Muscle of arm (tissue), 12 donors: ENCODE measurements around the gene COL11A2. TPM values are rescaled to one million over a fixed set of nuclear protein-coding genes. Genes with fewer than 3 reads are reported as not detected.

ENCODE experiments used
- DNase-seq: peaks from one replicate; pipeline ENCODE4 v3.0.0-alpha.2; 2013
- polyA plus RNA-seq, 12 donors: library from polyadenylated mRNA; unstranded; fragments of 120-200 nt; gene quantifications; one replicate each; pipeline ENCODE4 v1.2.1, GENCODE V29; 2013; ENCODE audit not compliant: insufficient read length in 12 of 12

COL11A2 gene
- polyA plus RNA-seq, 12 donors, result 32.4 to 120 (median 49.2) TPM; not detected in 1

DNA sequence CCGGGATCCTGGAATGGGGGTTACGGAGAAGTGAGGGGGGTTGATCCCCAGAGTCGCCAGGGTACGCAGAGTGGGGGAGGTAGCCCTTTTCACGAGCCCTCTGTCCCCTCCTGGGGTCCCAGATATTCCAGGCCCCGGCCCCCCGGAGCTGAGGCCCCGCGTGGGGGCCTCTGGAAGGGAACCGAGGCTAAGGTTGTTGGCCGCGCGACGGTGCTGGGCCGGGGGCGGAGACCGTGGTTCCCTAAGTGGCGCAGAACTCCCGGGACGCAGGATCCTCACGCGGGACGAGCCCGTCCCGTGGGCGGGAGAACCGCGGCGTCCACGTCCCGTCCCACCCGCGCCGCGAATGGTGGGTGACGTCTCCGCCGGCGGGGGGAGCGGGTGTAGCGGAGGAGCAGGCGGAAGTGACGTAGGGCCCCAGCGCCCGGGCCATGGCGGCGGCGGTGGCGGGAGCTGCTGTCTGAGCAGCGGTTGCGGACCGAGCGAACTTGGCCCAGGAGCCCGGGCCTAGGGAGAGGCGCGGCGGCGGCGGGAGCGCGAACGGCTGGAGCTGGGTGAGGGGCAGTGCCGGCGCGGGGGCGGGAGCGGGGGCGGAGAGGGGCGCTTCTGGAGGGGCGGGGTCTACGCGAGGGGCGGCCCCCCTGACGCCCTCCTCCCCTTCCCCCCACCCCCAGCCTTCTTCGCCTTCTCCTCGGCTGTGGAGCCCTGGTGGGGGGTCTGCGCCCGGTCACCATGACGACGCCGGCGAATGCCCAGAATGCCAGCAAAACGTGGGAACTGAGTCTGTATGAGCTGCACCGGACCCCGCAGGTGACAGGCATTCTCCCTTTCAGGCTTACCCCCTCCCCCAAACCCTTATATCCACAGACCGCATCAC lies 16.1 kb upstream of the COL11A2 start, which contains the start of gene RING1:
RING1 (plus strand) TSS at position 410 of the 877 bp plus-strand sequence; CDS start at position 733, 323 bp downstream.
- DNase-seq, result peak; percentile 87

DNA sequence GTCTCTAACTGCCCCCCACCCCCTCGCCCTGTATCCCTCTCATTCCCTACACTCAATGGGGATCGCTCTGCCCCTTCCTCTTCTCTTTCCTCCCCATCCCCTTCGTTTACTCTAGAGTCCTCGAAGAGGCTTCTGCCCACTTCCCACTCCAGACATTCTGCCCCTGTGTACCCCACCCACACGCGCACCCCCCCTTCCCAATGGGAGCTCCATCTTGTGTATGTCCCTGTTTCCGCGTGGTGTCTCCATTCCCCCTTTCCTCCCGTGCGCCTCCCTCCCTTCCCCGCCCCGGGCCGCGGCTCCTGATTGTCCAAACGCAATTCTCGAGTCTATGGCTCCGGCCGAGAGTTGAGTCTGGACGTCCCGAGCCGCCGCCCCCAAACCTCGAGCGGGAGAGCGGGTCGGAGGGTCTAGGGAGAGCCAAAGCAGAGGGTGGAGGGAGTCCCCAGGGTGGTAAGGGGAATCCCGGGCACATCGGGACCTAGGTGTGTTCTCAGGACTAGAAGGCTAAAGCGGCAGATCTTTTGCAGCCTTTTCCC lies 15.4 kb upstream of the COL11A2 start:
- DNase-seq, result peak; percentile 71

DNA sequence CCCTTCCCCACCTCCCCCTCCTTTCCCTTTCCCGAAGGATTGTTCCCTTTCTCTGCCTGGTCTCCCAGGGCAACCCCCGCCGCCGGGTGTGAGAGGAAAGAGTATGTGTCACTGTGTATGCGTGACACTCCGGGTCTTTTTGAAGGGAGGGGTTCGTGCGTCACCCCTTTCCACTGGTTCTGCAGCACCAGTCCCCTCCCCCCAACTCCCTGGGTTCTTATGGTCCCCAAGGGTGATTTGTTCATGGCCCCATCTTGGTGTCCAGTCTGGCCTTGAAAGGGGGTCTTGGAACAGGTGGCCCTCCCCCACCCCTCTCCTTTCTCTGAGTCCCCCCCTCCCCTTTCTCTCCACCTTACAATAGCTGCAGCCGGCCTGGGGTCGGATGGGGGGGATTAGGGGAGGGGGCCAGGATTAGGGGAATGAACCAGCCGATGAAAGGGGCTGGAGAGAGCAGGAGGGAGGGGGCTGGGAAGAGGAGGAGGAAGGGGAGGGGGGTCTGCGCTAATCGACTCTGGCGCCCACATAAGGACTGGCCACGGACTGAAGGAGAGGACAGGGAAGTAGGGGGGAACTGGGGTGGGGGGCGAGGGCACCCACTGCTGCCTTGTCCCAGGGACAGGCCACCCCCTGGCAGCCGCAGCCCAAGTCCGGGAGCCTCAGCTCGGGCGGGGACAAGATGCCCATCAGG lies 14.7 kb upstream of the COL11A2 start:
- no peak for DNase-seq

DNA sequence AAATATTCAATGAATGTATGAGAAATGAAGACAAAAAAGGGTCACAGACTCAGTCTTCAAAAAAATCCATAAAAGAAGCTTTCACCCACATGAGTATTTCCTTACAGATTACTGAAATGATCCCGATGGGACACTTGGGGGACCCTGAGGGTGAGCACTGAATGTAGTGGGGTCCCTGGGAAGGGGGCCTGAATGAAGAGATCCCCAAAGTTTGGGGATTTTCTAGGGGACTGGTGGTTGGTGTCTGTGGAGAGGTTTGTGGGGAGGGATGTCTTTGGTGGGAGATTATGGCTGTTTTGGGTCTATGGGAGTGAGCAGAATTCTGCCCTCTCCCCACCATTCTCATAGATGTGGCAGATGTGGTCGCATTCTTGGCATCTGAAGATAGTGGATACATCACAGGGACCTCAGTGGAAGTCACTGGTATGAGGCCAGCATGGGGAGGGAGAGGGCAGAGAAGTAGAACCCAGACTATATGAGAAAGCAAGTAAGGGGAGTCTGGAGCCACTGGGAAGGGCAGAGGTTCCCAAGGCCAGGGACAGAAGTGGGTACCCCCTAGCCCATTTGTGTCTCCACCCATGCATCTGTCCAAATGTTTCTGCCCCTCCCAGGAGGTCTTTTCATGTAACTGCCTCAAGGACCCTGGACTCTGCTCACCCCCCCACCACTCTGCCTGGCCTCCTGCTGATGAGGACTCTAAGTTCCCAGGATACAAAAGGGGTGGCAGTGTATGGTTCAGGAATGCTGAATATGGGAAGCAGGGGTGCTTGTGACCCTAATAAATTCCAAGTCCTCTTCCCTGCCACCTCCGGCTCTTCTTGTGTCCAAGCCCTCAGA lies 14.0 kb upstream of the COL11A2 start:
- no peak for DNase-seq

DNA sequence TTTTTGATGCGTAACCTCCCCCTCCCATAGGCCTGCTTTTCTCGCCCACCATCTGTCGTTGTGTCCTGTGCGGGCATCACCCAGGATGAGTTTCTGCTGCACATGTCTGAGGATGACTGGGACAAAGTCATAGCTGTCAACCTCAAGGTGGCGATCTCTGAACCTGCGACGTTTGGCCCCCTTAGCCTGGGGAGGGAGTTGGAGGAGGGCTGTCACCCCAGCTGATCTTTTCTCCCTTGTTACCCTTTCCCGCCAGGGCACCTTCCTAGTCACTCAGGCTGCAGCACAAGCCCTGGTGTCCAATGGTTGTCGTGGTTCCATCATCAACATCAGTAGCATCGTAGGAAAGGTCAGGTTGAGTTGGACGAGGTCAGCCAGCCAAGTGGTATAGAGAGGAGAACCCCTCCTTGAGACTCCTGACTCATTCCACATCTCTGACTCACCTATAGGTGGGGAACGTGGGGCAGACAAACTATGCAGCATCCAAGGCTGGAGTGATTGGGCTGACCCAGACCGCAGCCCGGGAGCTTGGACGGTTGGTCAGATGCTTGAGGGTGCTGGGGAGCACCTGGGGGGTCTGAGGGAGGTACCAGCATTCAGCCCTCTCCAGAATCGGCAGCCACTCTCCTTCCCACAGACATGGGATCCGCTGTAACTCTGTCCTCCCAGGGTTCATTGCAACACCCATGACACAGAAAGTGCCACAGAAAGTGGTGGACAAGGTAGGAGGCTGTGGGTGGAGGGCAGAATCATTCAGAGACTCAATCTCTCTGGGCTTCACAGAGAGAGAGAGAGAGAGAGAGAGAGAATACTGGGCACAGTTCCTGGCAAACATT lies 13.1 kb upstream of the COL11A2 start:
- DNase-seq, result no peak

DNA sequence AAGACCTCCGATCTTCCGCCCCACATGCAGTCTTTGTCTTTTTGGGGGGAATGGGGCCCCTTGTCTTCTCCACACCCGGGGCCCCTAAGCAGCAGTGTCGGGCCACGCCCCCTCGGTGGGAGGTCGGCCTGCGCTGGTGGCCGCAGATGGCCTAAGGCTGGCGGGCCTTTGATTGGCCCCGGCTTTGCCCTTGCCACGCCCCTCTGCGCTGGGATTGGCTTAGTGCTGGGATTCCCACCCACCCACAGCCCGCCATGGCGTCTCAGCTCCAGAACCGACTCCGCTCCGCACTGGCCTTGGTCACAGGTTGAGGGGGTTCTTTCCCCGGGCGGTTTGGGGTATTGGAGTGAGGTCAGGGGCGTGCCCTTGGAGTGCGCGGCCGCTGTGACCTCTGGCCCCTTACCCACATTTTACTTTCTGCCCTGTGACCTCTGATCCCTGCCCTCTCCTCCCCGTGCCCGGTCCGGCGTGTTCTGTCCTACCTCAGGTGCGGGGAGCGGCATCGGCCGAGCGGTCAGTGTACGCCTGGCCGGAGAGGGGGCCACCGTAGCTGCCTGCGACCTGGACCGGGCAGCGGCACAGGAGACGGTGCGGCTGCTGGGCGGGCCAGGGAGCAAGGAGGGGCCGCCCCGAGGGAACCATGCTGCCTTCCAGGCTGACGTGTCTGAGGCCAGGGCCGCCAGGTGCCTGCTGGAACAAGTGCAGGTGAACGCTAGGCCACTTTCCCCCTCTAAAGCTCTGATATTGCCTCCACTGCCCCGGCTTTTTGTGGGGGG lies 12.3 kb upstream of the COL11A2 start, which contains the start of gene HSD17B8:
HSD17B8 (plus strand) TSS at position 241 of the 776 bp plus-strand sequence; CDS start at position 255, 14 bp downstream.
- DNase-seq, result peak; percentile 92

DNA sequence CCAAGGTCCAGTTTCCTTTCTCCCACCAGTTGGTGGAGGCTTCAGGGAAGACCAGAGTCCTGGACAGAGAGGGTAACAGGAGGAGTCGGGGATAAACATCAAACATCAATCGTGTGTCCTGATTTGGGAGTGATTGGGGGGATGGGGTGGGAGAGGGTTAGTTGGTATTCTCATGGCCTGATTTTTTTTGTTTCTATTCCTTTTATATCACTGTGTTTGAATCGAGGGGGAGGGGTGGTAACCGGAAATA lies 11.8 kb upstream of the COL11A2 start:
- DNase-seq, result no peak

DNA sequence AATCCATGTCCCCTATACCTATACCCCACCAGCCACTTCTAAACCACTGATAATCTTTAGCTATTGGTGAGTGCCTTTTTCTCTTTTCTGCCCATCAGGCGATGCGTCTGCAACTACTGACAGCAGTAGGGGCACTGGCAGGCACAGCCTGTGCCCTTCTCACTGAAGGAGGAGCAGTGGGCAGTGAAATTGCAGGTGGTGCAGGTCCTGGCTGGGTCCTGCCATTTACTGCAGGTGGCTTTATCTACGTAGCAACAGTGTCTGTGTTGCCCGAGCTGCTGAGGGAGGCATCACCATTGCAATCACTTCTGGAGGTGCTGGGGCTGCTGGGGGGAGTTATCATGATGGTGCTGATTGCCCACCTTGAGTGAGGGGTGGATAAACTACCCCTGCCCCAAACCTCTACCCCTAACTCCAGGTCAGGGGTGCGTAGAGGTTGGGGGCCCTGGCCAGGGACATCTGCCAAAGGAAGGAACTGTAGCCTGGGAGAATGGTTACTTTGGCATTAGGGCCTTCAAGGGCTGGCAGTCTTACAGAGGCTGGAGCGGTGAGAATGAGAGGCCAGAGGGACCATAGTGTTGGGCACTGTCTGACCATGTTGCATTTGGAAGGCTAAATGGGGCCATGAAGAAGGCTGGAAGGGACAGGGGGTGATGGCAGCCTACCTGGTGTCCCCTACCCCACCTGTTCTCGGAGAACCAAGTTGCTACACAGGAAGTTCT lies 11.3 kb upstream of the COL11A2 start:
- DNase-seq, result no peak

DNA sequence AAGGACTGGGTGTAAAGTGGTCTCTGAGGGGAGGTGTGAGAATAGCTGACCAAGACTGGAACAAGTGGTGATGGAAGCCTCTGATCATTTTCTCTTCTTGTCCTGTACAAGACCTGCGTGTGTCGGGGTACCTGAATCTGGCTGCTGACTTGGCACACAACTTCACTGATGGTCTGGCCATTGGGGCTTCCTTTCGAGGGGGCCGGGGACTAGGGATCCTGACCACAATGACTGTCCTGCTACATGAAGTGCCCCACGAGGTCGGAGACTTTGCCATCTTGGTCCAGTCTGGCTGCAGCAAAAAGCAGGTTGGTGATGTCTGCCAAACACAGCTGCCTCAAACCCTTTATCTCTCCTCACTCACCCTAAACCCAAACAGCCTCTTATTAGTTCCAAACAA lies 10.5 kb upstream of the COL11A2 start:
- DNase-seq, result no peak

DNA sequence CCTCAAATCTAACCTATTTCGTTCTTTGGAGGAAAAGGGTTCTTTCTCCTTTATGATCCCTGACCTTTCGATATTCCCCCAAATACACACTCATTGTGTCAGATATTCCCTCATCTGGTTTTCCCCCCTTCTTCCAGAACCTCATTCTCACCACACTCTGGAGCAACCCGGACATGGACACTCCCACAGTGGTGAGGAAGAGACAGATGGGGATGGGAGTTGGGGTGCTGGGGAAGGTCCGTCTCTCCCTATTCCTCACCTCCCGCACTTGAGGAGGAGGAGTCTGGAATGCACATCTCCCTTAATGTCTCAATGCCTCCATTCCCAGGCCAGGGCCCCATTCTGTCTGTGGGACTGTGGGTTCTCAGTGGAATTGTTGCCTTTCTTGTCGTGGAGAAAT lies 9.7 kb upstream of the COL11A2 start:
- no peak for DNase-seq

DNA sequence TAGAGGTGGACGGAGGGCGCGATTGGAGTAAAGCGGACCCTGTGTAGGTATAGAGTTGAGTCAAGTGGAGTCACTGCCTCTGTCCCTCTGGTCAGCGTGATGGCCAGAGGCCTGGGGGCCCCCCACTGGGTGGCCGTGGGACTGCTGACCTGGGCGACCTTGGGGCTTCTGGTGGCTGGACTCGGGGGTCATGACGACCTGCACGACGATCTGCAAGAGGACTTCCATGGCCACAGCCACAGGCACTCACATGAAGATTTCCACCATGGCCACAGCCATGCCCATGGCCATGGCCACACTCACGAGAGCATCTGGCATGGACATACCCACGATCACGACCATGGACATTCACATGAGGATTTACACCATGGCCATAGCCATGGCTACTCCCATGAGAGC lies 8.9 kb upstream of the COL11A2 start:
- DNase-seq, result no peak

DNA sequence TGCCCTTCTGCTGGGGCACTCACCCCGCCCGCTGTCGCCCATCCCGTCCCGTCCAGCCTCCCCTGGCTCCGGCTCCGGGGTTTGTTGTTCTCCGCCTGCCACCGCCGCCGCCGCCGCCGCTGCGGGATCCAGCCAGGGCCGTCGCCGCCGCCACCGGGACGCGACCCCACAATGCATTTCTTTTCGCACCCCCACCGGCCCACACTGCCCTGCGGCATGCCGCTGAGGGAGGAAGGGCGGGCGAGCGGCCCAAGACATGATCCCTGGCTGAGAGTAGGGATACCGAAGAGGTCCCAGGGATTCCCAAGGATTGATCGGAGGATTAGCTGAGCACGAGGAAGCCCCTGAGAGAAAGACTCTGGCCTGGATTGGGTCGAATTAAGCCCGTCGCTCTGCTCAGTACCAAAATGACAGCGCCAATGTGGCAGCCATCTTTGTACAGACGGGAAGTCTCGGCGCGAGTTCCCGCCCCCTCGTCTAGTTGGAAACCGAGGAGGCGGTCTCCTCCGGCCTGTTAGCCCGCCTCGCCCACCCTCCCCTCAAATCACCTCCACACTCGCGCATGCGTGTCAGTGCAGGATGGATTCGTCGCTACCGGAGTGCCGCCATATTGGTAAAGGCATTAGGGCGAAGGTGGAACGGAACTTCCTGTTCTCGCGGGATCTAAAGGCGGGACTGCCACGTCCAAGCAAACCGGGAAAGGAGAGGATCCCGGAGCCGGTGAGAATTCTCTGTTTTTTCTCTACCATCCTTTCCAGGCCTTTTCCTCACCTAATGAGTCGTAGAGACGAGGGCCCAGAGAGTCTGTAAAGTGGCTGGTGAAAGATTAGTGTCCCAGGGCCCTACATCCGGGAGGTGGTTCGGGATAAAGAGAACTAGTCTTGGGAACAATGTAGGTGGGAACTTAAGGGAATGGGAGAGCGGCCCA lies 8.2 kb upstream of the COL11A2 start, which contains the start of the genes RXRB and SLC39A7:
RXRB (minus strand) TSS at position 447 of the 928 bp plus-strand sequence; CDS start at position 258, 189 bp downstream.
SLC39A7 (plus strand) TSS at position 649 of the 928 bp plus-strand sequence. CDS start 379 bp downstream, outside the sequence.
- DNase-seq, result peak; percentile 100

DNA sequence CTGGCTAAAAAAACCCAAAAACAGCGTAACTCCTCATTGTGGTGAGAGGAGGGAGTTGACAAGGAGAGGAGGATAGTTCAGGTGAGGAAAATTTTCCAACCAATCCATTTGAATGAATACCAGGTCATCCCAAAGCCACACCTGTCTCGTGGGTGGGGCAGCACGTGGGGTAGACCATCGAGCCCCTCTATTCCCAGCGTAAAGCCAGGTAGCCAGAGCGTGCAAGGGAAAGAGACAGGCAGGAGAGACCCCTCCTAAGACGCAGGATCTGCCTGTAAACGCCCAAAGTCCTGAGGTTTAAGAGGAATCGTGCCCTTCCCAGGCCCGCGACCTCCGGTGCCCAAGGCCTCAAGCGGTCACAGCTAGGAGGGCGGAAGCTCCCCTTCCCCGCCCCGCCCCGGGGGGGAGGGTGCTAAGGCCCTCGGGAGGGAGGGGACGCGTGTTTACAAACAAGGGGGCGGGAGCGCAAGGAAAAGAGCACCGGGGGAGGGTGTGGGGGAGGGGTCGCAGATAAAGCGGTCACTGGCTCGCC lies 7.5 kb upstream of the COL11A2 start:
- peak; percentile 52 for DNase-seq

DNA sequence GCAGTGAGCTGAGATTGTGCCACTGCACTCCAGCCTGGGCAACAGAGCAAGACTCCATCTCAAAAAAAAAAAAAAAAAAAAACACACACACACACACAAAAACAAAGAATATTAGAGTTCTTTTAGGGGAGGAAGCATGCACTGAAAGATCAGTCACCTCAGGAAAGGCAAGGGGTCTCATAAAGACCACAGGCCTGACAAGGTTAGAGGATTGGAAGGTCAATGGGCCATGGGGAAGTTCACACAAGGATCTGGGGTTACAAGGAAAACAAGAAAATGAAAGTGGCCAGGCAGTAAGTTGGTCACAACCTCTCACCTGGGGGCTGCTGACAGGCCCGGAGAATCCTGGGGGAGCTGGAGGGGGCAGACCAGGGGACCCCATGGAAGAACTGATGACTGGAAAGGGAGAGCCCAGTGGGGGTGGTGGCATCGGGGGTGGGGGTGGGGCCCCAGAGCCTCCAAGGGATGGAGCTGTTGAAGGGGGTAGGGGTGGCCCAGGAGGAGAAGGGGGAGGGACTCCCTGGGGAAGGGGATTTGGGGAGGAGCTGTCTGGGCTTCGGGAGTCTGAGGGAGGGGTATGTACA lies 6.7 kb upstream of the COL11A2 start:
- DNase-seq, result no peak

DNA sequence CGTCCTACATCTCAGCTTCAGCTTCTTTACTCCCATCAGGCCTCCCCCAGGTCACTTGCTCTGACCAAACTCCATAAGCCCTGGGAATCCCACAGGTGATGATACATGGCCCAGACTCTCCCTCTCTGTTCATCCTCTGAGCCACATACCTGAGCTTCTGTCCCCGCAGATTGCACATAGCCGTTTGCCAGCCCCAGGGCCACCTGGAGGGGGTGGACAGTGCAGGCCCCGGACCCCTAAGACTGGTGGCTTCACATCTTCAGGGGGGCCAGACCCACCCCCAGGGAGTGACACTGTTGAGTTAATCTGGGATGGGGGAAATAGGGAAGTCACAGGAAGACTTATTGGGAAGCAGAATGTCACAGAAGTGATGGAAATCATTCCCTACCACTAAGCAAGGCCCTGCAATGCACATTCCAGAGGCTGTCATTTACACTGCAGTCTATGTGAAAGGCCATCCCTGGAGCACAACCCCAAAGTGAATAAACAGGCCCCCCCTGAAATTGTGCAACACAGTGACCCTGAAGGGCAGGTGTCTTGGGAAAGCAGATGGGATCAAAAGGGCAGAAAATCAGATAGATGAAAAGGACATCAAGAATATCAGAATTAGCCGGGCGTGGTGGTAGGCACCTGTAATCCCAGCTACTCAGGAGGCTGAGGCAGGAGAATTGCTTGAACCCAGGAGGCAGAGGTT lies 6.0 kb upstream of the COL11A2 start:
- no peak for DNase-seq

DNA sequence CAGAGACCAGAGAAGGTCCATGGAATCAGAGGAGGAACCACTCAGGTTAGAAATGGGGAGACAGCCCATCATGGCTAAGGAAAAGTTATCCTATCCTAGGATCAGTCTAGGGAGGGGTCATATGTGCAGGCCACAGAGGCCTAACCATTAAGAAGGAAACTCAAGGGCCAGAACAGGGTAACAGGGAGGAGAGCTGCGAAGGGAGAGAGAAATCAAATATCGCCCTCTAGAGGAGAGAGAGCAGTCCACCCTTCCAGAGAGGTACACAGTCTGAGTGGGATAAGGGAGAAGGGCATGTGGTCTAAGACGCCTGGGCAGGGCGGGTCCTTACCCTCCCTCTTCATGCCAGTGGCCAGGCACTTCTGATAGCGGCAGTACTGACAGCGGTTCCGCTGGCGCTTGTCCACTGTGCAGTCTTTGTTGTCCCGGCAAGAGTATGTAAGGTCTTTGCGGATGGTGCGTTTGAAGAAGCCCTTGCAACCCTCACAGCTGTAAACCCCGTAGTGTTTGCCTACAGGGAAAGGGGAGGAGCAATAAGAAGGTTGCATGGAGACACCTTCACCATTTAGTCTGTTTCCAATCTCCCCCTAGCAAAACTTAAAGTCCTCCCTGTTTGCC lies 5.3 kb upstream of the COL11A2 start:
- no peak for DNase-seq
